ENCODE measurements around the gene ARHGEF4.
"Not testable (repeated sequence)": the region's sequence is repeated elsewhere in the genome, so short reads cannot be mapped to it uniquely, and the experiment has no call there.

- TF ChIP-seq POLR2AphosphoS5 (IDR thresholded peaks at IDR 0.05; ENCODE audit: borderline replicate concordance, low read depth, low read length); EZH2 (IDR thresholded peaks at IDR 0.05); FOXP2 (optimal IDR thresholded peaks at IDR 0.05; ENCODE audit: control extremely low read depth, extremely low read length, insufficient read depth): not testable (repeated sequence)
Observed at GRCh38 chr2:130991446-130991845, 154.7 kb downstream of the ARHGEF4 start.

All from SK-N-MC (cell line).